GM12878 (cell line): ENCODE measurements around the gene SMIM12. TPM values are rescaled to one million over a fixed set of nuclear protein-coding genes. Genes with fewer than 3 reads are reported as not detected.

Experiments used
- ATAC-seq: fragments of 200-7000 bp; cut with Tn5 transposase; 3 replicates; pipeline ENCODE4 v1.9.1; 2020; ENCODE audit warnings: mild to moderate bottlenecking, moderate library complexity
- BruUV-seq: library from RNA; stranded (reverse); fragments of 400-500 nt; replicated peaks from 2 replicates; lab custom pipeline; 2021; lab: Mats Ljungman, UMichigan
- CTCF ChIA-PET: fragments of 300-600 bp; sonication (Branson Sonifier 250); formaldehyde crosslinking; extraction: SDS; loops from one replicate; lab custom pipeline; 2021; ENCODE audit warnings: inconsistent platforms; lab: Yijun Ruan, JAX
- POLR2A ChIA-PET: fragments of 350-600 bp; formaldehyde crosslinking; extraction: SDS; loops from one replicate; lab custom pipeline; 2021; ENCODE audit warnings: inconsistent platforms; lab: Charles Lee
- RAD21 ChIA-PET: fragments of 300-600 bp; sonication (Branson Sonifier 250); formaldehyde crosslinking; loops from one replicate; lab custom pipeline; 2023; ENCODE audit warnings: antibody characterized with exemption; ENCODE audit not compliant: unreplicated experiment; lab: Charles Lee
- SMC1A ChIA-PET: fragments of 300-600 bp; sonication (Branson Sonifier 250); formaldehyde crosslinking; loops from one replicate; lab custom pipeline; 2023; ENCODE audit not compliant: unreplicated experiment, uncharacterized antibody; lab: Charles Lee
- DNase-seq: peaks from one replicate; pipeline ENCODE4 v3.0.0-alpha.2; 2011; ENCODE audit warnings: low read depth, low spot score
- FAIRE-seq: peaks from 3 replicates; lab custom pipeline; 2011; peaks lifted over from hg19 to GRCh38; lab: Jason Lieb, UNC
- H2AFZ ChIP-seq: 2 replicates; pipeline ENCODE4 v1.6.0; 2011; ENCODE audit warnings: low read depth, low read length, control low read depth; ENCODE audit not compliant: control insufficient read depth
- H3K27ac ChIP-seq: 2 replicates; pipeline ENCODE4 v1.5.1; 2011; ENCODE audit warnings: control low read depth; ENCODE audit not compliant: control insufficient read depth, insufficient read depth
- H3K27me3 ChIP-seq, 2 experiments: replicated peaks in 1 of 2; 2 replicates each; pipeline versions ENCODE4 v1.6.0 to v1.6.1; 2011; ENCODE audit warnings: low read length in 1 of 2; ENCODE audit not compliant: control insufficient read depth in 2 of 2, insufficient read depth in 2 of 2
- H3K36me3 ChIP-seq, 2 experiments: 2 replicates each; pipeline ENCODE4 v1.5.1; 2011; ENCODE audit warnings: low read length in 1 of 2; ENCODE audit not compliant: control insufficient read depth in 2 of 2, insufficient read depth in 2 of 2
- H3K4me1 ChIP-seq: 2 replicates; pipeline ENCODE4 v1.6.1; 2011; ENCODE audit warnings: mild to moderate bottlenecking, low read length, moderate library complexity, mixed read lengths; ENCODE audit not compliant: control insufficient read depth, insufficient read depth
- H3K4me2 ChIP-seq: 2 replicates; pipeline ENCODE4 v1.6.0; 2011; ENCODE audit warnings: control low read depth; ENCODE audit not compliant: control insufficient read depth, insufficient read depth
- H3K4me3 ChIP-seq: fragments of 200-600 bp; sonication (generic); 2 replicates; pipeline ENCODE4 v1.5.1; 2016
- H3K79me2 ChIP-seq: 2 replicates; pipeline ENCODE4 v1.6.0; 2011; ENCODE audit warnings: low read length; ENCODE audit not compliant: control insufficient read depth, insufficient read depth
- H3K9ac ChIP-seq: 2 replicates; pipeline ENCODE4 v1.8.0; 2011; ENCODE audit warnings: low read length, control low read depth, mixed read lengths; ENCODE audit not compliant: control insufficient read depth, insufficient read depth
- H3K9me3 ChIP-seq: replicated peaks from 3 replicates; pipeline ENCODE4 v1.5.1; 2011; ENCODE audit warnings: mild to moderate bottlenecking, low read length; ENCODE audit not compliant: control insufficient read depth, insufficient read depth
- H4K20me1 ChIP-seq: 2 replicates; pipeline ENCODE4 v1.6.0; 2011; ENCODE audit not compliant: control insufficient read depth, insufficient read depth
- BCL11A ChIP-seq: IDR thresholded peaks from 2 replicates; pipeline ENCODE4 v1.6.1; 2011; ENCODE audit warnings: low read depth, low read length
- BHLHE40 ChIP-seq, 2 experiments: fragments of 450-650 bp in 1 of 2; IDR thresholded peaks; 2 replicates each; pipeline ENCODE4 v1.6.1; 2011 to 2017; ENCODE audit warnings: low read depth in 2 of 2, borderline replicate concordance in 1 of 2, improper control_type of control experiment in 1 of 2, low read length in 1 of 2, mild to moderate bottlenecking in 1 of 2
- CBX5 ChIP-seq: sonication (generic); IDR thresholded peaks from 2 replicates; pipeline ENCODE4 v1.6.1; 2016; ENCODE audit warnings: low read depth, moderate library complexity, mild to moderate bottlenecking, inconsistent platforms
- DPF2 ChIP-seq: fragments of 450-650 bp; IDR thresholded peaks from 2 replicates; pipeline ENCODE4 v1.6.1; 2017; ENCODE audit warnings: mild to moderate bottlenecking
- GATAD2B ChIP-seq: fragments of 450-650 bp; conservative IDR thresholded peaks from 2 replicates; pipeline ENCODE4 v1.6.1; 2017; ENCODE audit warnings: low read depth, mild to moderate bottlenecking, moderate library complexity
- HDAC2 ChIP-seq: fragments of 200-600 bp; sonication (generic); IDR thresholded peaks from 2 replicates; pipeline ENCODE4 v1.6.1; 2017
- MEF2A ChIP-seq: IDR thresholded peaks from 2 replicates; pipeline ENCODE4 v1.6.1; 2011; ENCODE audit warnings: low read depth, mild to moderate bottlenecking, low read length, moderate library complexity; ENCODE audit not compliant: insufficient read depth
- NKRF ChIP-seq: fragments of 450-650 bp; conservative IDR thresholded peaks from 2 replicates; pipeline ENCODE4 v1.6.1; 2017; ENCODE audit warnings: mild to moderate bottlenecking, moderate library complexity
- NR2C1 ChIP-seq: fragments of 450-650 bp; IDR thresholded peaks from 2 replicates; pipeline ENCODE4 v1.6.1; 2017; ENCODE audit warnings: antibody characterized with exemption, mild to moderate bottlenecking, moderate library complexity
- POU2F2 ChIP-seq: IDR thresholded peaks from 3 replicates; pipeline ENCODE4 v1.6.1; 2011; ENCODE audit warnings: low read depth, mild to moderate bottlenecking, low read length, borderline replicate concordance
- REST ChIP-seq: IDR thresholded peaks from 2 replicates; pipeline ENCODE4 v1.6.1; 2012; ENCODE audit warnings: mild to moderate bottlenecking, low read depth, low read length
- SMC3 ChIP-seq: IDR thresholded peaks from 2 replicates; pipeline ENCODE4 v1.6.1; 2011; ENCODE audit warnings: low read length, improper control_type of control experiment, borderline replicate concordance
- SRF ChIP-seq, 2 experiments: IDR thresholded peaks; 2 replicates each; pipeline ENCODE4 v1.6.1; 2011; ENCODE audit warnings: low read depth in 2 of 2, low read length in 2 of 2, mild to moderate bottlenecking in 1 of 2, moderate library complexity in 1 of 2
- TCF12 ChIP-seq: IDR thresholded peaks from 2 replicates; pipeline ENCODE4 v1.6.1; 2011; ENCODE audit warnings: low read depth, mild to moderate bottlenecking, low read length
- ZBED1 ChIP-seq: IDR thresholded peaks from 2 replicates; pipeline ENCODE4 v1.6.1; 2016; ENCODE audit warnings: borderline replicate concordance
- ZNF384 ChIP-seq: IDR thresholded peaks from 2 replicates; pipeline ENCODE4 v1.6.1; 2012; ENCODE audit warnings: low read depth, mild to moderate bottlenecking, low read length, improper control_type of control experiment, borderline replicate concordance
- WGBS: methylation state at CpG from one replicate; pipeline ENCODE4 v1.1.6; 2016; ENCODE audit warnings: low lambda C conversion rate; ENCODE audit not compliant: insufficient replicate concordance, insufficient coverage; ENCODE audit errors: missing lambda C conversion rate; 5-methylcytosine and 5-hydroxymethylcytosine counted together
- in situ Hi-C: fragments of 300-500 bp; cut with MboI; formaldehyde crosslinking; loops from 9 replicates; pipeline ENCODE4 v1.14.3; 2018; ENCODE audit warnings: mixed read lengths
- intact Hi-C: fragments of 100-400 bp; cut with micrococcal nuclease; formaldehyde crosslinking; loops from one replicate; pipeline ENCODE4 v1.14.2; 2022; ENCODE audit not compliant: unreplicated experiment
- polyA plus RNA-seq, 11 experiments: library from polyadenylated mRNA; depleted of rRNA in 4 of 11; unstranded in 6 of 11; stranded (reverse) in 5 of 11; fragments of >200 nt; fragmentation: Nextera tagmentation in 4 of 11; fragmentation: Illumina TruSeq in 1 of 11; extraction: Ambion mirVana in 4 of 11; extraction: Trizol in 1 of 11; gene quantifications; 1 replicate in 1 of 11; 2 replicates in 10 of 11; pipeline versions ENCODE4 v1.2.1 to v1.2.3, GENCODE V29; 2011 to 2016; ENCODE audit warnings: inconsistent platforms in 2 of 11, missing spikeins in 2 of 11, low read depth in 1 of 11
- total RNA-seq, 4 experiments: library from RNA; depleted of rRNA in 3 of 4; stranded (reverse); fragments of >200 nt in 3 of 4; fragmentation: Illumina TruSeq in 1 of 4; extraction: Trizol in 1 of 4; gene quantifications; 2 replicates each; pipeline versions ENCODE4 v1.2.1 to v1.2.3, GENCODE V29; 2013 to 2021

SMIM12 gene
- total and polyA plus RNA-seq, 10 of the 15 experiments (the other 5 are each of a cell fraction or from before 2014, with no cell fraction given) = 26.1 to 81.5 (median 44.1) TPM

GRCh38 chr1:34907487-34908090 is 48.0 kb upstream of the SMIM12 start:
- intact Hi-C loops = no loop called here
- Histone ChIP-seq H4K20me1 (no peaks in the 10 kb centered on the region), H3K27me3 (no peaks in the 10 kb centered on the region; a peak in 1 of 4 replicates), H3K27ac (no peak overlapping the region), H3K4me2 (no peak overlapping the region), H3K36me3 (no peaks in the 10 kb centered on the region), H3K9ac (no peak overlapping the region), H3K9me3 (no peaks in the 10 kb centered on the region), H3K4me3 (no peak overlapping the region), H3K79me2 (no peaks in the 10 kb centered on the region), H2AFZ (no peak overlapping the region), H3K4me1 (no peaks in the 10 kb centered on the region)
- no TSS peak for BruUV-seq
- 66% methylated on average over 5 of the region's 5 CpGs for WGBS
- SMC1A ChIA-PET = interaction anchor here (0.5 to 0.6 kb wide), 2 partner anchors 53 to 334 kb away, joined by 3 to 4 read pairs; no protein-coding TSS in a partner anchor
- FAIRE-seq (no peak), DNase-seq (no peak), ATAC-seq (no peak)
- POLR2A ChIA-PET = no interaction called here
- RAD21 ChIA-PET = no interaction called here
- CTCF ChIA-PET = no interaction called here
- in situ Hi-C loops = no loop called here
- TF ChIP-seq REST = peak; percentile 91
- TF ChIP-seq SRF (IDR thresholded peaks at IDR 0.05; ENCODE audit: low read depth in 2 of 2, low read length in 2 of 2) = no peak
- TF ChIP-seq TCF12 = 0 out of 2 replicates have a peak, but pooled peaks have one; percentile 26
- no peak for TF ChIP-seq BCL11A
- no peak for TF ChIP-seq ZNF384
- 0 out of 4 replicates have a peak, but pooled peaks of 1 of the 2 experiments have one; percentile 6 for TF ChIP-seq BHLHE40 (IDR thresholded peaks at IDR 0.05; ENCODE audit: borderline replicate concordance in 1 of 2, low read depth in 2 of 2, low read length in 1 of 2)
- no peak for TF ChIP-seq GATAD2B
- TF ChIP-seq DPF2 = no peak
- no peak for TF ChIP-seq NKRF
- TF ChIP-seq NR2C1 = no peak
- no peak for TF ChIP-seq CBX5
- TF ChIP-seq HDAC2 = no peak
- TF ChIP-seq ZBED1 = no peak
- no peak for TF ChIP-seq MEF2A
- no peak for TF ChIP-seq SMC3
- peak; percentile 41; the same call in 1 of the 3 replicates for TF ChIP-seq POU2F2
